Ascending aorta (tissue), 2 donors: ENCODE results near the gene ACSL1. TPM values are rescaled to one million over a fixed set of nuclear protein-coding genes. Genes with fewer than 3 reads are reported as not detected.

Source experiments
- DNase-seq, 2 donors: peaks; one replicate each; pipeline ENCODE4 v3.0.0-alpha.2; 2019; ENCODE audit warnings: low spot score in 2 of 2
- H3K27ac ChIP-seq, 2 donors: fragments of 200-600 bp; sonication (generic); one replicate each; pipeline ENCODE4 v1.5.1; 2016 to 2017; ENCODE audit warnings: mild to moderate bottlenecking in 1 of 2
- H3K27me3 ChIP-seq: fragments of 200-600 bp; sonication (generic); one replicate; pipeline ENCODE4 v1.5.1; 2017
- H3K36me3 ChIP-seq, 2 donors: fragments of 200-600 bp; sonication (generic); one replicate each; pipeline ENCODE4 v1.5.1; 2016
- H3K4me1 ChIP-seq, 2 donors: fragments of 200-600 bp; sonication (generic); one replicate each; pipeline ENCODE4 v1.5.1; 2016 to 2017; ENCODE audit warnings: mild to moderate bottlenecking in 1 of 2
- H3K4me3 ChIP-seq, 2 donors: fragments of 200-600 bp; sonication (generic); one replicate each; pipeline ENCODE4 v1.5.1; 2016 to 2017; ENCODE audit warnings: mild to moderate bottlenecking in 1 of 2
- H3K9me3 ChIP-seq, 2 donors: fragments of 200-600 bp; sonication (generic); one replicate each; pipeline ENCODE4 v1.5.1; 2016
- CTCF ChIP-seq, 3 experiments: fragments of 200-600 bp in 2 of 3; fragments of 450-650 bp in 1 of 3; sonication (generic) in 2 of 3; IDR thresholded peaks; one replicate each; pipeline ENCODE4 v1.5.1; 2016 to 2019; ENCODE audit warnings: antibody characterized with exemption in 3 of 3, mild to moderate bottlenecking in 1 of 3, moderate library complexity in 1 of 3
- intact Hi-C: fragments of 100-400 bp; cut with DNase I; formaldehyde crosslinking; loops from one replicate; pipeline ENCODE4 v1.15.1; 2023
- total RNA-seq: library from RNA; depleted of rRNA; stranded (reverse); fragments of >200 nt; gene quantifications from one replicate; pipeline ENCODE4 v1.1.0, GENCODE V29; 2016

ACSL1 gene
- total RNA-seq, 1 donor from 2014 or later: 31.8 TPM

- H3K36me3 ChIP-seq: no peaks in the 10 kb centered on the region
- no peak overlapping the region for H3K4me3 ChIP-seq
- no peaks in the 10 kb centered on the region for H3K4me1 ChIP-seq
- no peak for TF ChIP-seq CTCF (IDR thresholded peaks at IDR 0.05)
- H3K27ac ChIP-seq: no peak overlapping the region
- no peak for DNase-seq
- no peaks in the 10 kb centered on the region for H3K9me3 ChIP-seq
- intact Hi-C loops: no loop called here
- no peaks in the 10 kb centered on the region for H3K27me3 ChIP-seq
These were observed 35.3 kb upstream of the ACSL1 start for GRCh38 chr4:184861047-184861446.

- intact Hi-C loops: no loop called here
- Histone ChIP-seq H3K4me3 (no peak overlapping the region), H3K36me3 (no peaks in the 10 kb centered on the region), H3K27ac (no peak overlapping the region), H3K27me3 (no peaks in the 10 kb centered on the region), H3K9me3 (no peaks in the 10 kb centered on the region), H3K4me1 (no peaks in the 10 kb centered on the region)
- no peak for TF ChIP-seq CTCF (IDR thresholded peaks at IDR 0.05)
- no peak for DNase-seq
These were observed 34.4 kb upstream of the ACSL1 start for GRCh38 chr4:184860018-184860779.

GRCh38 chr4:184857441-184858121, 31.8 kb upstream of the ACSL1 start:
- Histone ChIP-seq H3K36me3 (no peaks in the 10 kb centered on the region), H3K4me1 (no peaks in the 10 kb centered on the region), H3K27me3 (no peaks in the 10 kb centered on the region), H3K27ac (no peak overlapping the region), H3K4me3 (no peak overlapping the region), H3K9me3 (no peaks in the 10 kb centered on the region)
- intact Hi-C loops: no loop called here
- no peak for DNase-seq
- no peak for TF ChIP-seq CTCF (IDR thresholded peaks at IDR 0.05)

DNA sequence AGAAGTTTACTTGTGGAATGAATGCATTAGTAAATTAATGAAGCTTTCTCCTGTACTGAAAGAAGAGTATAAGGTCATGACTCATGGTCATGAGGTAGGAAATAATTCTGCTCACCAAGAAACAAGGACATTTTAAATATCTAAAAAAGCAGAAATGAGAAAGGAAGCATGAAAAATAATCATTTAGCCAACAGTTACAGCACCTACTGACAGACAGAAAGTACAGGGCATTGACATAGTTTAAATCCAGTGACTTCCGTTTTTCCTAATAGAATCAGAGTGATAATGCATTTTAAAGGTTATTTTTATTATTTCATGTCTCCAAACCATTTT, 30.5 kb upstream of the ACSL1 start:
- no peaks in the 10 kb centered on the region for H3K4me1 ChIP-seq
- H3K27ac ChIP-seq: no peak overlapping the region
- no peak for TF ChIP-seq CTCF (IDR thresholded peaks at IDR 0.05)
- H3K9me3 ChIP-seq: no peaks in the 10 kb centered on the region
- DNase-seq: no peak
- intact Hi-C loops: no loop called here
- H3K27me3 ChIP-seq: no peaks in the 10 kb centered on the region
- H3K36me3 ChIP-seq: no peaks in the 10 kb centered on the region
- no peak overlapping the region for H3K4me3 ChIP-seq

DNA sequence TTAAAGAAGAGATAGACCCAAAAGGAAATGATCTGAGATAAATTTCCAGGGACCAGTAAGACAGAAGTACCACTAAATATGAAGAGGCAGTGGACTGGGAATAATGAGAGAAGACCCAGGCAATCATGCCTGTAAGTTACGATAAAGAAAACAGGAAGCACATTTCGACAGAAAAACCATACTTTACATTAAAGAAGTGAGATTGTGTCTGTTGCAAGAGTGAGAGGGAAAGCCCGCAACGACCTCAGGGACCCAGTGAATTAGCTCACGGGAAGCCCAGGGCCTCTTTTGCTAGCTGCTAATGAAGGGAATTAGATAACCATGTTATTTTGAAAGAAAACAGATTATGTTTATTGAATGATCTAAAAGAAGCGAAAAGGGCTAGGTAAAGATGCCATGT, 28.9 kb upstream of the ACSL1 start:
- H3K27ac ChIP-seq: no peak overlapping the region
- intact Hi-C loops: no loop called here
- no peaks in the 10 kb centered on the region for H3K36me3 ChIP-seq
- TF ChIP-seq CTCF (IDR thresholded peaks at IDR 0.05): no peak
- no peak overlapping the region for H3K4me3 ChIP-seq
- H3K4me1 ChIP-seq: no peaks in the 10 kb centered on the region
- no peaks in the 10 kb centered on the region for H3K9me3 ChIP-seq
- H3K27me3 ChIP-seq: no peaks in the 10 kb centered on the region
- no peak for DNase-seq
